Right renal pelvis (tissue), 4 donors: ENCODE data around the gene KIR2DL1. TPM values are rescaled to one million over a fixed set of nuclear protein-coding genes. Genes with fewer than 3 reads are reported as not detected.
"Not testable (repeated sequence)": the region's sequence is repeated elsewhere in the genome, so short reads cannot be mapped to it uniquely, and the experiment has no call there.

Experiments used
- DNase-seq, 4 donors: peaks; one replicate each; pipeline ENCODE4 v3.0.0-alpha.2; 2013; ENCODE audit warnings: low read depth in 4 of 4, low spot score in 3 of 4, missing footprints in 1 of 4
- polyA plus RNA-seq, 4 donors: library from polyadenylated mRNA; unstranded; fragments of 120-200 nt; gene quantifications; one replicate each; pipeline ENCODE4 v1.2.1, GENCODE V29; 2013; ENCODE audit not compliant: insufficient read length in 4 of 4

Gene KIR2DL1
- polyA plus RNA-seq, 4 donors = 0.06 TPM; not detected in 3

DNA sequence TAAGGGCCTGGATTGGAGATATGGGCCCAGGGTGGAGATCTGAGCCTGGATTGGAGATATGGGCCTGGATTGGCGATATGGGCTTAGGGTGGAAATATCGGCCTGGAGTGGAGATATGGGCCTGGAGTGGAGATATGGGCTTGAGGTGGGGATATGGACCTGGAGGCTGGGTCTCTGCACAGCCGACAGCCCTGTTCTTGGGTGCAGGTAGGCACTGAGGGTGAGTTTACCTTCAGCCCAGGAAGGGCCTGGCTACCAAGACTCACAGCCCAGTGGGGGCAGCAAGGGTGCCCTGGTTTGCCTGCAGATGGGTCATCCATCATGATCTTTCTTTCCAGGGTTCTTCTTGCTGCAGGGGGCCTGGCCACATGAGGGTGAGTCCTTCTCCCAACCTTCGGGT, 918 bp downstream of the KIR2DL1 start:
- not testable (repeated sequence) for DNase-seq

DNA sequence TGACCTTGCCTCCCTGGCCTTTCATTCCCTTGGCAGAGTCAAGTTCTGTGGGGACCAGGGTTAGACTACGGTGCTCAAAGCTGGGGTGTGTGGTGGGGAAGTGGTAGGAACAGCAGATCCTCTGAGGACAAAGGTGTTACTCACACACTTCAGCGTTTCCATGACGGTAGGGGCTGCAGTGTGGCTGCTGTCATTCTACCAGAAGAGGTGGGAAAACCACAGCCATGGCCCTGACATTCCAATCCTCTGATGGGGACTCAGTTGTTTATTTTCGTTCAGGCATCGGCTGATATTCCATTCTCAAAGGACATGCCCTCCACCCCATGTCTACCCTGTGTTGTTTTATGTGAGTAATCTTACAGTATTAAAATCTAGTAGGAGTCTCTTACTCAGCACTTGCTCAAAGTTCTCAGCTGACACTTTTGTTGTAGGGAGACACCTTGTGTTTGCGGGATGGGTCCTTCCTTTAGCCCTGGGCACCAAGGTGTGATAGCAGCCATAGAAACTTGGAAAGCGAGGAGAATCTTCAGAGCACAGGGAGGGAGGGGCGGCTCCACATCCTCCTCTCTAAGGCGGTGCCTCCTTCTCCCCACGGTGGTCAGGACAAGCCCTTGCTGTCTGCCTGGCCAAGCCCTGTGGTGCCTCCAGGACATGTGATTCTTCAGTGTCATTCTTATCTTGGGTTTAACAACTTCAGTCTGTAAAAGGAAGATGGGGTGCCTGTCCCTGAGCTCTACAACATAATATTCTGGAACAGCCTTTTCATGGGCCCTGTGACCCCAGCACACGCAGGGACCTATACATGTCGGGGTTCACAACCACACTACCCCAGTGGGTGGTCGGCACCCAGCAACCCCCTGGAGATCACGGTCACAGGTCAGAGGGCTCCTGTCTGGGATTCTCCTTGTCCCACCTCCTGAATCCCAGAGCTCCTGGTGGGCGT, 1.7 kb downstream of the KIR2DL1 start:
- DNase-seq = not testable (repeated sequence)

DNA sequence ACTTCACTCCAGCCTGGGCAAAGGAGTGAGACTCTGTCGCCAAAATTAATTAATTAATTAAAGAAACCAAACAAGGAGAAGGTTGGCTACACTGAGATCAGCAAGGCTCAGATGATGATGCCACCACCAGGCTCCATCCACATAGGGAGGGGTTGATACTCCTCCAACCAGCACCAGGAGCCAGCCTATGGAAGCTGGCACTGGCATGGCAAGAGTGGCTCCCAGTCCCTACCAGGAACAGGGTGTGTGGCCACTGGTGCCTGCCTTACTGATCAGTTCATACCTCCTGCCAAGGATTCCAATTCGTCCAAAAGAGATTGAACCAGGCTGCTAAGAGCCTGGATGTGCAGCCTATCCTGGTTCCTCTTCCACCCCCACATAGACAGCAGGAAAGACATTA, 3.1 kb downstream of the KIR2DL1 start:
- DNase-seq = not testable (repeated sequence)

DNA sequence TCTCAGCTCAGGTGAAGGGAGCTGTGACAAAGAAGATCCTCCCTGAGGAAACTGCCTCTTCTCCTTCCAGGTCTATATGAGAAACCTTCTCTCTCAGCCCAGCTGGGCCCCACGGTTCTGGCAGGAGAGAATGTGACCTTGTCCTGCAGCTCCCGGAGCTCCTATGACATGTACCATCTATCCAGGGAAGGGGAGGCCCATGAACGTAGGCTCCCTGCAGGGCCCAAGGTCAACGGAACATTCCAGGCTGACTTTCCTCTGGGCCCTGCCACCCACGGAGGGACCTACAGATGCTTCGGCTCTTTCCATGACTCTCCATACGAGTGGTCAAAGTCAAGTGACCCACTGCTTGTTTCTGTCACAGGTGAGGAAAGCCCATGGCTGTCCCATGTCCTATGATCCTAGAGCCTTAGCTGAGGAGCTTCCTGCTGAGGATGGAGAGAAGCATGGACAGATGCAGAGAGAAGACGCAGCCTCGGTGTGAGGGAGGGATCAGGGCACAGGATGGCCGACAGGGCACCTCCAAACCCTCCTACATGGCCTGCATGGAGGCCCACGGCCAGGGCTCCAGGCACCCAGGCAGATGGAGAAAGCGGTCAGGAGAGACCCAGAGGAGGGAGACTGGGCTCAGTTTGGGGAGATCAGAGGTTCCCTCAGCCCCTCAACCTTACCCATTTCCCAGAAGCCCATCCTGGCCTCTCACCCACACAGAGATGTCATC, 5.7 kb downstream of the KIR2DL1 start:
- not testable (repeated sequence) for DNase-seq

DNA sequence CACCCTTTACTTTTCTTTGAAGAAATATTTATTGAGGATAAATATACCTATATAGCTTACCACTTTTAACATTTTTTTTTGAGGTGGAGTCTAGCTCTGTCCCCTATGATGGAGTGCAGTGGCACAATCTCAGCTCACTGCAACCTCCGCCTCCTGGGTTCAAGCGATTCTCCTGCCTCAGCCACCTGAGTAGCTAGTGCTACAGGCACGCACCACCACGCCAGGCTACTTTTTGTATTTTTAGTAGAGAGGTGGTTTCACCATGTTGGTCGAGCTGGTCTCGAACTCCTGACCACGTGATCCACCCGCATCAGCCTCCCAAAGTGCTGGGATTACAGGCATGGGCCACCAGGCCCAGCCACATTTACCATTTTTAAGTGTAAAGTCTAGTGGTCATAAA, 6.2 kb downstream of the KIR2DL1 start:
- not testable (repeated sequence) for DNase-seq

DNA sequence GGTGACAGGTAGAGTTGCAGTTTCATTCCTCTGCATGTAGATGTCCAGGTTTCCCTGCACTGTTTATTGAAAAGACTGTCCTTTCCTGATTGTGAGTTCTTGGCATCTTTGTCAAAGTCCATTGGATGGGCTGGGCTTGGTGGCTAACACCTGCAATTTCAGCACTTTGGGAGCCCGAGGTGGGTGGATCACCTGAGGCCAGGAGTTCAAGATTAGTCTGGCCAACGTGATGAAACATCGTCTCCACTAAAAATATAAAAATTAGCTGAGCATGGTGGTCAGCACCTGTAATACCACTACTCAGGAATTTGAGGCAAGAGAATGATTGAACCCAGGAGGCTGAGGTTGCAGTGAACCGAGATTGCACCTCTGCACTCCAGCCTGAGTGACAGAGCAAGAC, 8.3 kb downstream of the KIR2DL1 start:
- DNase-seq = not testable (repeated sequence)

DNA sequence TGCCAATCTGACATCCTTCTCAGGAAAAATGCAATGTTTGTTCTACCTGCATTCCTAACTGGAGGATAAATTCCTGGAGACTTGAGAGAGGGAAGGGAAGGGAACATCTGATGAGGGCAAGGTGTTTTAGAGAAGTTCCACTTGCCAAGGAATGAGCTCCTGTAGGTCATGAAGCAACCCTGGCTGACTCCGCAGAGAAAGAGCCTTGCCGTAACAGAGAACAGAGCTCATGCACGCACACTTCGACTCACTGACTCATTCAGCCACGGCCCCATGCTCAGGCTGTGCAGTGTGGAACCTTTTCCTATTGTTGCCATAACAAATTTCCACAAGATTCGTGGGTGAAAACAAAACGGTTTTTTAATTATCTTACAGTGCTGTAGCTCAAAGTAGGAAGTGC, 9.3 kb downstream of the KIR2DL1 start:
- not testable (repeated sequence) for DNase-seq

DNA sequence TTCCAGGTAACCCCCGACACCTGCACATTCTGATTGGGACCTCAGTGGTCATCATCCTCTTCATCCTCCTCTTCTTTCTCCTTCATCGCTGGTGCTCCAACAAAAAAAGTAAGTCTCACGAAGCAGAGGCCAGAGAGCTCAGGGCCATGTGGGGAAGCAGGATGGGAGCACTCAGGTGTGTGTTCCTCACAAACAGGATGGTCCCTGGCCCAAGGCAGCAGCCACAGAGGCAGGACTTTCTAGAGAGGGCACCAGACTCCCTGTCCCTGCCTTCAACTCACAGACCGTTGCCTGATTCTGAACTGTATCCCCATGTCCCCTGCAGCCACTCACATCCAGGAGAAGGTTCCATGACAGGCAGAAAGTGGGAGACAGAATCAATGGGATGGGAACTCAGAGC, 13.3 kb downstream of the KIR2DL1 start:
- not testable (repeated sequence) for DNase-seq

DNA sequence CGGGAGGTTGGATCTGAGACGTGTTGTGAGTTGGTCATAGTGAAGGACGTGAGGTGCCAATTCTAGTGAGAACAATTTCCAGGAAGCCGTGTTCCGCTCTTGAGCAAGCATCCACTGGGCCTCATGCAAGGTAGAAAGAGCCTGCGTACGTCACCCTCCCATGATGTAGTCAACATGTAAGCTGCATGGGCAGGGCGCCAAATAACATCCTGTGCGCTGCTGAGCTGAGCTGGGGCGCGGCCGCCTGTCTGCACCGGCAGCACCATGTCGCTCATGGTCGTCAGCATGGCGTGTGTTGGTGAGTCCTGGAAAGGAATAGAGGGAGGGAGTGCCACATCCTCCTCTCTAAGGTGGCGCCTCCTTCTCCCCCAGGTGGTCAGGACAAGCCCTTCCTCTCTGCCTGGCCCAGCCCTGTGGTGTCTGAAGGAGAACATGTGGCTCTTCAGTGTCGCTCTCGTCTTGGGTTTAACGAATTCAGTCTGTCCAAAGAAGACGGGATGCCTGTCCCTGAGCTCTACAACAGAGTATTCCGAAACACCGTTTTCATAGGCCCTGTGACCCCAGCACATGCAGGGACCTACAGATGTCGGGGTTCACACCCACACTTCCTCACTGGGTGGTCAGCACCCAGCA, 16.6 kb downstream of the KIR2DL1 start:
- DNase-seq = not testable (repeated sequence)

DNA sequence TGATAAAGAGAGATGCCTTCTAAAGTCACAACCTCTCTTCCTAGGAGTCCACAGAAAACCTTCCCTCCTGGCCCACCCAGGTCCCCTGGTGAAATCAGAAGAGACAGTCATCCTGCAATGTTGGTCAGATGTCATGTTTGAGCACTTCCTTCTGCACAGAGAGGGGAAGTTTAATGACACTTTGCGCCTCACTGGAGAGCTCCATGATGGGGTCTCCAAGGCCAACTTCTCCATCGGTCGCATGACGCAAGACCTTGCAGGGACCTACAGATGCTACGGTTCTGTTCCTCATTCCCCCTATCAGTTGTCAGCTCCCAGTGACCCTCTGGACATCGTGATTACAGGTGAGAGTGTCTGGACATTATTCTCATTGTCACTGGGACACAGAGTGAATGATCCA, 18.6 kb downstream of the KIR2DL1 start:
- not testable (repeated sequence) for DNase-seq

DNA sequence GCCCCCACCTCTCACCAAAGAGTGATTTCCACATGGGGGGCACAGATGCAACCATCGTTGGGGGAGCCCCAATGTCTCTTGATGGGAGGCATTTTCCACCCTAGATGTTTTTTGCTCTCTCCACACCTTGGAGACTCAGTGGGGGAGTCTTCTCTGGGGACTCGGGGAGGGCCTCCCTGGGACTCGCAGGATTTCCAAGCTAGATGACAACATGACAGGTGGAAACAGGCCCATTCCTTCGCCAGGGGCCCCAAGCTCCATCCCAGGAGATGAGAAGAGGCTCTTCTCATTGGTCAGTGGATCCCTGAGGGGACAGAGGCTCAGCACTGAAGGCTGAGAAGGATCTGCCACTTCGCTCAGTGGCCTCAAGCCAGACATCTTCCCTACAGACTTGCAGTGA, 21.1 kb downstream of the KIR2DL1 start:
- no peak for DNase-seq

DNA sequence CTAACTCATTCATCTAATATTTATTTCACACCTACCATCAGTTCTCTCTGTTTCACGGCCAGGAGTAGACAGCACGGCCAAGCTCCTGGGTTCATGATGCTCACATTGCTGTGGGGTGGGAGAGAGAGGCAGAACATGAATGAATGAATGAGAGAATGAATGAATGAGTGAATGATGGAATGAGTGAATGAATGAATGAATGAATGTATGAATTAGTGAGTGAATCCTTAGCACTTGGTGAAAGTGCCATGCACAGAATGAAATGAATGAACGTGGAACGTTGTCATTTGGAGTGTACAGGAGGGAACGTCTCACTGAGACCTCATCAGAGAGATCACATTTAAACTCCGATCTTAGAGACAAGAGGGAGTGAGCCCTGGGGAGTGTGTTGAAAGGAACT, 21.9 kb downstream of the KIR2DL1 start:
- no peak for DNase-seq

DNA sequence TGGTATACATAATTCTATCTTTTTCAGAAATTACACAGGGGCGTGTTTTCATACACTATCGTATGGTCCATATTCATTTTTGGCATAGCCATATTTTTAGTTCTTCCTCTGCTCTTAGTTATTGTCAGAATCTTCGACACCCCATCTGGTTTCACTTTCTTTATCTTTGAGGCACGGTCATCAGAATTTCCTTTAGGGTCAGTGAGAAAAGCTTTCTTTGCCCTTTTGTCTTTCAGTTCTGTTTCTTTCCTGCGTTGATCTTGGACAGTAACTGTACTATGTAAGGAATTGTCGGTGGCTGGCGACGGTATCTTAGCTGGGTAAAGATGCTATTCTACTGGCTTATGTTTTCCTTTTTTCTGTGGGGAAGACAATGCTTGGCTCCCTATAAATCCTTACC, 23.2 kb downstream of the KIR2DL1 start:
- no peak for DNase-seq

DNA sequence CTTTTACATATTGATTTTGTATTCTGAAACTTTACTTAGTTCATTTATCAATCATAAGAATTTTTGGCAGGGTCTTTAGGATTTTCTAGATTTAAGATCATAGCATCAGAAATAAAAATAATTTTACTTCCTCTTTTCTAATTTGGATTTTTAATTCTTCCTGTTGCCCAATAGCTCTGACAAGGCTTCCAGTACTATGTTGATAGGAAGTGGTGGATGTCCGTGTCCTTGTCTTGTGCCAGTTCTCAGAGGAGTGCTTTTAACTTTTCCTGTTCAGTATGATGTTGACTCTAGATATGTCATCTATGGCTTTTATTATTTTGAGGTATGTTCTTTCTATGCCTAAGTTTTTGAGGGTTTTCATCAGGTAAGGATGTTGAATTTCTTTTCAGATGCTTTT, 26.2 kb downstream of the KIR2DL1 start:
- no peak for DNase-seq

DNA sequence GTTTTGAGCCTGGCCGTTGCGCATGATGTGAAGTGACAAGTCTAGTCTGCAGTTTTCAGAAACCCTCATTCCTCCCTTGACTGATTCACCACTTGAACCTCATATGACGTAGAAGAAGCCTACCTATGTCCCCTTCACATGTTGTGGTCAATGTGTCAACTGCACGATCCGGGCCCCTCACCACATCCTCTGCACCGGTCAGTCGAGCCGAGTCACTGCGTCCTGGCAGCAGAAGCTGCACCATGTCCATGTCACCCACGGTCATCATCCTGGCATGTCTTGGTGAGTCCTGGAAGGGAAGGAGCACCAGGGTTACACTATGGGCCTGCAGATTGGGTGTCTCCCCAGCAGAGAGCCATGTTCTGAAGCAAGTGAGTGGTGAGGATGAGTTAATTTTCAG, 33.8 kb downstream of the KIR2DL1 start, which contains the start of gene KIR2DL4:
Gene KIR2DL4, plus strand, starts transcription at position 201 of the 400 bp plus-strand sequence. Its CDS starts 42 bp downstream, at position 243.
- no peak for DNase-seq

DNA sequence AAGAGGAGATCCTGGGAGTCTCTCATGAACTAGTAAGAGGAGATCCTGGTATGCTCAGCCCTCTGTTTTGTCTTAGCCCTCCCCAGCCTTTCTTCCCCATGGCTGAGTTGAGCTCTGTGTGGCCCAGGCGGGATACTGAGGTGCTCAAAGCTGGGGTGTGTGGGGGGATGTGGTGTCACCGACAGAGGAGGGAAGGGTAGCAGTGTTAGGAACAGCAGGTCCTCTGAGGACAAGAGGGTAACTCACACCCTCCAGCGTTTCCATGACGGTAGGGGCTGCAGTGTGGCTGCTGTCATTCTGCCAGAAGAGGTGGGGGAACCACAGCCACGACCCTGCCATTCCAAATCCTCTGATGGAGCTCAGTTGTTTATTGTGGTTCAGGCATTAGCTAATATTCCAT, 34.5 kb downstream of the KIR2DL1 start:
- no peak for DNase-seq

DNA sequence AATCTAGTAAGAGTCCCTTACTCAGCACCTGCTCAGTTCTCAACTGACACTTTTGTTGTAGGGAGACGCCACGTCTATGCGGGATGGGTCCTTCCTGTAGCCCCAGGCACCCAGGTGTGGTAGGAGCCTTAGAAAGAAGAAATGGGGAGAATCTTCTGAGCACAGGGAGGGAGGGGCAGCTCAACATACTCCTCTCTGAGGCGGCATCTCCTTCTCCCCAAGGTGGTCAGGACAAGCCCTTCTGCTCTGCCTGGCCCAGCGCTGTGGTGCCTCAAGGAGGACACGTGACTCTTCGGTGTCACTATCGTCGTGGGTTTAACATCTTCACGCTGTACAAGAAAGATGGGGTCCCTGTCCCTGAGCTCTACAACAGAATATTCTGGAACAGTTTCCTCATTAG, 35.0 kb downstream of the KIR2DL1 start:
- no peak for DNase-seq

DNA sequence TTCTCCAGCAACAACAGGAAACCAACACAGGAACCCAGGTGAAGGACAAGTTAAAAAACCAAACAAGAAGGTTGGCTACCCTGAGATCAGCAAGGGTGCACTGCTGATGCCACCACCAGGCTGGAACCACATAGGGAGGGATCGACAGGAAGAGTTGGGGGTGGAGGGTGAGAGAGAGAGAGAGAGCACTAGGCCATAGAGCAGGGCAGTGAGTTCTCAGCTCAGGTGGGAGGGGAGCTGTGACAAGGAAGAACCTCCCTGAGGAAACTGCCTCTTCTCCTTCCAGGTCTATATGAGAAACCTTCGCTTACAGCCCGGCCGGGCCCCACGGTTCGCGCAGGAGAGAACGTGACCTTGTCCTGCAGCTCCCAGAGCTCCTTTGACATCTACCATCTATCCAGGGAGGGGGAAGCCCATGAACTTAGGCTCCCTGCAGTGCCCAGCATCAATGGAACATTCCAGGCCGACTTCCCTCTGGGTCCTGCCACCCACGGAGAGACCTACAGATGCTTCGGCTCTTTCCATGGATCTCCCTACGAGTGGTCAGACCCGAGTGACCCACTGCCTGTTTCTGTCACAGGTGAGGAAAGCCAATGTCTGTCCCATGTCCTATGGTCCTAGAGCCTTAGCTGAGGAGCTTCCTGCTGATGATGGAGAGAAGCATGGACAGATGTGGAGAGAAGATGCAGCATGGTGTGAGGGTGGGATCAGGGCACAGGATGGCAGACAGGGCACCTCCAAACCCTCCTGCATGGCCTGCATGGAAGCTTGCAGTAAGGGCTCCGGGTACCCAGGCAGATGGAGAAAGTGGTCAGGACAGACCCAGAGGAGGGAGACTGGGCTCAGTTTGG, 36.3 kb downstream of the KIR2DL1 start:
- no peak for DNase-seq

DNA sequence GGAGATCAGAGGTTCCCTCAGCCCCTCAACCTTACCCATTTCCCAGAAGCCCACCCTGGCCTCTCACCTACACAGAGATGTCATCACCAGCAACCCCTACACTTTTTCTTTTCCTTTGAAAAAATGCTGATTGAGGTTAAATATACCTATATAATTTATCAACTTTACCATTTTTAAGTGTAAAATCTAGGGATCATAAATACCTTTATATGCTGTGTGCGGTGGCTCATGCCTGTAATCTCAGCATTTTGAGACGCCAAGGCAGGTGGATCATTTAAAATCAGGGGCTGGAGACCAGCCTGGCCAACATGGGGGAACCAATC, 36.9 kb downstream of the KIR2DL1 start:
- no peak for DNase-seq

DNA sequence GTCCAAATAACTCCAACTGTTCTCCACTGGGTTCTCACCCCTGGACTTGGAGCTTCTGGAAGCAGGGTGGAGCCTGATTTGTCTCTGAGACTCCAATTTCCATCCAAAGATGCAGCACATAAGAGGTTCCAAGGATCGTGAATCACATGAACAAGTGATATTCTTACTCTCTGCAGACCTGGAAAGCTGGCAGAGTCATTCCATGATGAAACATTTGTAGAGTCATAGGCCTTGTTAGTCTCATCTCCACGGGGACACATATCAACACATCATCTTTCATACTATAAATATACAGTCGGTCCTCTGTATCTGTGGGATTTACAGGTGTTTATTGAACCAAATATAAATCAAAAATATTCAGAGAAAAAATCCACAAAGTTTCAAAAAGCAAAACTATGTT, 45.0 kb downstream of the KIR2DL1 start:
- not testable (repeated sequence) for DNase-seq
